ENCODE results near the gene ZNF526.

ZNF526 gene

GRCh38 chr19:42220751-42221097 lies 612 bp downstream of the ZNF526 start:
- no peak for TF ChIP-seq GATA1 (IDR thresholded peaks at IDR 0.05; ENCODE audit: low read depth, low read length)
- no peak for TF ChIP-seq POLR2A (IDR thresholded peaks at IDR 0.05; ENCODE audit: low read length)
- no peak for DNase-seq

- TF ChIP-seq POLR2A (IDR thresholded peaks at IDR 0.05; ENCODE audit: low read length) = no peak
- TF ChIP-seq GATA1 (IDR thresholded peaks at IDR 0.05; ENCODE audit: low read depth, low read length) = no peak
- no peak for DNase-seq
Observed at GRCh38 chr19:42224940-42225717, 5.0 kb downstream of the ZNF526 start.

GRCh38 chr19:42225718-42226292 lies 5.7 kb downstream of the ZNF526 start:
- no peak for DNase-seq
- no peak for TF ChIP-seq POLR2A (IDR thresholded peaks at IDR 0.05; ENCODE audit: low read length)
- no peak for TF ChIP-seq GATA1 (IDR thresholded peaks at IDR 0.05; ENCODE audit: low read depth, low read length)

GRCh38 chr19:42226886-42227285 lies 6.8 kb downstream of the ZNF526 start:
- DNase-seq = no peak
- no peak for TF ChIP-seq POLR2A (IDR thresholded peaks at IDR 0.05; ENCODE audit: low read length)
- no peak for TF ChIP-seq GATA1 (IDR thresholded peaks at IDR 0.05; ENCODE audit: low read depth, low read length)

- peak; percentile 42 to 68 for DNase-seq
- TF ChIP-seq POLR2A (IDR thresholded peaks at IDR 0.05; ENCODE audit: low read length) = no peak
- TF ChIP-seq GATA1 (IDR thresholded peaks at IDR 0.05; ENCODE audit: low read depth, low read length) = no peak
Observed at GRCh38 chr19:42228641-42229040, 8.5 kb downstream of the ZNF526 start.

GRCh38 chr19:42229301-42229854 lies 9.3 kb downstream of the ZNF526 start:
- no peak for TF ChIP-seq GATA1 (IDR thresholded peaks at IDR 0.05; ENCODE audit: low read depth, low read length)
- no peak for TF ChIP-seq POLR2A (IDR thresholded peaks at IDR 0.05; ENCODE audit: low read length)
- DNase-seq = peak; percentile 87 to 93

GRCh38 chr19:42229855-42230351 lies 9.8 kb downstream of the ZNF526 start:
- TF ChIP-seq GATA1 (IDR thresholded peaks at IDR 0.05; ENCODE audit: low read depth, low read length) (no peak), POLR2A (IDR thresholded peaks at IDR 0.05; ENCODE audit: low read length) (peak; percentile 53)
- peak; percentile 89 to 90 for DNase-seq

- no peak for DNase-seq
- TF ChIP-seq POLR2A (IDR thresholded peaks at IDR 0.05; ENCODE audit: low read length) (no peak), GATA1 (IDR thresholded peaks at IDR 0.05; ENCODE audit: low read depth, low read length) (no peak)
Observed at GRCh38 chr19:42230571-42230970, 10.5 kb downstream of the ZNF526 start.

GRCh38 chr19:42232435-42232834 lies 12.3 kb downstream of the ZNF526 start:
- TF ChIP-seq POLR2A (IDR thresholded peaks at IDR 0.05; ENCODE audit: low read length) = no peak
- TF ChIP-seq GATA1 (IDR thresholded peaks at IDR 0.05; ENCODE audit: low read depth, low read length) = no peak
- DNase-seq = no peak

GRCh38 chr19:42233106-42233505 lies 13.0 kb downstream of the ZNF526 start:
- TF ChIP-seq GATA1 (IDR thresholded peaks at IDR 0.05; ENCODE audit: low read depth, low read length) = no peak
- no peak for TF ChIP-seq POLR2A (IDR thresholded peaks at IDR 0.05; ENCODE audit: low read length)
- DNase-seq = no peak

GRCh38 chr19:42233678-42234292 lies 13.7 kb downstream of the ZNF526 start:
- DNase-seq = no peak
- no peak for TF ChIP-seq POLR2A (IDR thresholded peaks at IDR 0.05; ENCODE audit: low read length)
- TF ChIP-seq GATA1 (IDR thresholded peaks at IDR 0.05; ENCODE audit: low read depth, low read length) = no peak

GRCh38 chr19:42234364-42234763 lies 14.3 kb downstream of the ZNF526 start:
- no peak for DNase-seq
- TF ChIP-seq GATA1 (IDR thresholded peaks at IDR 0.05; ENCODE audit: low read depth, low read length) (no peak), POLR2A (IDR thresholded peaks at IDR 0.05; ENCODE audit: low read length) (no peak)

GRCh38 chr19:42235181-42235580 lies 15.1 kb downstream of the ZNF526 start:
- TF ChIP-seq POLR2A (IDR thresholded peaks at IDR 0.05; ENCODE audit: low read length) (no peak), GATA1 (IDR thresholded peaks at IDR 0.05; ENCODE audit: low read depth, low read length) (no peak)
- DNase-seq = no peak

- no peak for TF ChIP-seq POLR2A (IDR thresholded peaks at IDR 0.05; ENCODE audit: low read length)
- no peak for TF ChIP-seq GATA1 (IDR thresholded peaks at IDR 0.05; ENCODE audit: low read depth, low read length)
- no peak for DNase-seq
Observed at GRCh38 chr19:42239544-42240220, 19.6 kb downstream of the ZNF526 start.

Measured in erythroblast (primary cell).